Sciatic nerve (tissue), 2 donors: ENCODE measurements around the gene EHBP1. TPM values are rescaled to one million over a fixed set of nuclear protein-coding genes. Genes with fewer than 3 reads are reported as not detected.
"Not testable (repeated sequence)": the region's sequence is repeated elsewhere in the genome, so short reads cannot be mapped to it uniquely, and the experiment has no call there.

Experiments used
- ATAC-seq: fragments of 200-7000 bp; cut with Tn5 transposase; one replicate; pipeline ENCODE4 v1.9.1; 2020; ENCODE audit warnings: mild to moderate bottlenecking, moderate library complexity
- DNase-seq: peaks from one replicate; pipeline ENCODE4 v3.0.0-alpha.2; 2020; ENCODE audit warnings: low spot score
- intact Hi-C: fragments of 100-400 bp; cut with DNase I; formaldehyde crosslinking; loops from one replicate; pipeline ENCODE4 v1.14.2; 2022
- total RNA-seq: library from RNA; stranded (reverse); fragmentation: NEBNext Ultra II Directional; extraction: Animal tissue kit (Norgen Biotek cat#: 25700); gene quantifications from one replicate; pipeline ENCODE4 v1.2.1, GENCODE V29; 2021
- donor health status: DM: no; HTN: no; CAD: no.
- donor health status: DM: no; HTN: no; CAD: no.

The EHBP1 gene
- total RNA-seq, 1 donor from 2014 or later = 310 TPM

- no peak for ATAC-seq
- intact Hi-C loops = no loop called here
- no peak for DNase-seq
Observed at GRCh38 chr2:63064661-63065060, 359.1 kb downstream of the EHBP1 start.

DNA sequence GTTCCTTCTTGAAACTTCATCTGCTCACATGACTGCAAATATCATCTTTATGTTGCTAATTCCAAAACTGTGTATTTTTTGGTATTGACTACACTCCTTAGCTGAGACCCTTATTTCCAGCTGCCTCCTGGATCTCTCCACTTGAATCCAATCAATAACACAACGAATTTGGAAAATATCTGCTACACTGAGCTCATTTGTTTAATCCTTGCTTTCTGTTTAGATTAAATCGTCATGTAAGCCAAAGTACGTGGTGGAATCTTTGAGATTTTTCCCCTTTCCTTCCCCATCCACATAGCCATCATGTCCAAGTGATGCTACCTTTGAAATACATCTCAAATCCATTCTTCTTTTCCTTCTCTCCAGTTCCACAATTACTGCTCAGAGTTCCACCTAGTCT, 360.8 kb downstream of the EHBP1 start:
- DNase-seq (no peak), ATAC-seq (no peak)
- intact Hi-C loops = no loop called here

DNA sequence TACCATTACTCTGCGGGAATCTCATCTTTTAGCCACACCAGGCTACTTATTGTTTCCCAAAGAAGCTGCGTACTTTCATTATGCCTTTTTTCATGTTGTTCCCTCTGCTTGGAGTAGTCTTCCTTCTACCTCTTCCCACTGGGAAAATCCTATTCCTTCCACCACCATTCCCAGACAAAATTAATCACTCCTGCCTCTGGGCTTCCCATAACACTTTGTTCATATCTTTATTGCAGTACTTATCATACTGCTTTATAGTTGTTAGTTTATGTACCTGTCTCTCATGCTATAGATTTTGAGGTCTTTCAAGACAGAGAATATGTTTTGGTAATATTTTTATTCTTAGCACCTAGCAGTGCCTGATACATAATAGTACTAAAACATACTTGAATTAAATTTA, 361.3 kb downstream of the EHBP1 start:
- intact Hi-C loops = no loop called here
- no peak for DNase-seq
- ATAC-seq = no peak

DNA sequence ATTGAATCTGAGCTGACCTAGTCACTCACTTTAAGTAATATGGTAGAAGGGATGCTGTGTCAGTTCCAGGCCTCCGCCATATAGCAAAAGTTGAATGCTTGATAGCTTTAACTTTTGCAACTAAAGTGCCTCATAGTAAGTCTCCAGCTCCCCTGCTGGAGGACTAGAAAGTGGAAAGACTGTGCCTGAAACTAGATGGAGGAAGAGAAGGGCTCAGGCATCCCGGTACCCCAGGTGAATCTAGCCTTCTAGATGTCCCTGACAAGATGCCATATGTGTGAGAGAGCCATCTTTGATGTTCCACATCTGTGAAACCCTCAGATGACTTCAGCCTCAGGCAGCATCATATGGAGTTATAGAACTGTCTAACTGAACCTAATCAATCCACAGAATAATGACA, 366.2 kb downstream of the EHBP1 start:
- DNase-seq (no peak), ATAC-seq (no peak)
- intact Hi-C loops = no loop called here

GRCh38 chr2:63073994-63074393, 368.5 kb downstream of the EHBP1 start:
- DNase-seq (no peak), ATAC-seq (no peak)
- intact Hi-C loops = no loop called here

- intact Hi-C loops, ATAC-seq, DNase-seq: not testable (repeated sequence)
Observed at GRCh38 chr2:63074399-63074798, 368.9 kb downstream of the EHBP1 start.

DNA sequence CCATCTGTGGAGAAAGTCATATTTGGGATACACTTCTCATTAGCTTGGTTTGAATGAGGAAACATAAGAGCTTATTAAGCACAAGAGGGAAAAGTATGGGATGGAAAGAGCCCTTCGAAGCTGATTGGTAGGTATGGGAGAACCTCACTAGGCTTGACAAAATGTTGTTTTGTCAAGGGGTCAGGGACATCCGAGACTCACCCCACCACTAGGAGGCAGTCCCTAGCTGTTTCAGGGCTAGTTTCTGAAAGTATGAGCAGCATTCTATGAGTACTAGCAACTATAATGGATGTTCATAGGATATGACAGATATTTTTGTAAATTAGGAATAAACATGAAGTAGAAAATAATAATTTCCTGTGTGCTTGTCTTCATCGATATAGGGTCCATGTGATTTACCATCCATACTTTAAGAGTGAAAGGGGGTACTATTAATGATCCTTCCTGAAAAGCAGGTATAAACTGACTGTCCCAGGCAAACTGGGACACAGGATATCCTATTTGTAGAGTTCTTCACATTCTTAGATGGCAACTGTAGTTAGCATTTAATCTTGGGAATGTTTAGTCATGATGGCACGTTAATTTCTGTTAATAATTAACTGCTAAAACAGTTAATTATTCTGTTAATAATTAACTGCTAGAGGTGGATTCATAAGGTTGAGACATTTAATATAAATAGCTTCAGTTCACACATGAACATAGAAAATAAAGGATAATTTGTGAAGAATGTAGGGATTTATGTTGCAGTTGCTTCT, 373.5 kb downstream of the EHBP1 start:
- DNase-seq = no peak
- intact Hi-C loops = no loop called here
- no peak for ATAC-seq

DNA sequence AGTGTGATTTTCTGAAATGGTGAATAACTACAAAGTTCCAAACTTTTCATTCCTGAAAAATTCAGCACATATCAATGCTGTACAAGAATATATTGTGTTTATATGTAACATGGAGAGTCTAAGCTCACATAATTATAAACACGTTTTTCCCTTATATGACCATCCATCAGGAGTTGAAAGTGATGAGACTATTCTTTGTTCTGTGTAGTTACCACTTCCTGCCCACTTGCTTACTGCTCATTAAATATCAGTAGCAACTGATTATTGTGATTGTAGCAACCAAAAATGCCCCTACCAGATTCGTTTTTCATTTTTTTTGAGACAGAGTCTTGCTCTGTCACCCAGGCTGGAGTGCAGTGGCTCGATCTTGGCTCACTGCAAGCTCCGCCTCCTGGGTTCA, 375.9 kb downstream of the EHBP1 start:
- intact Hi-C loops = no loop called here
- DNase-seq (no peak), ATAC-seq (no peak)

DNA sequence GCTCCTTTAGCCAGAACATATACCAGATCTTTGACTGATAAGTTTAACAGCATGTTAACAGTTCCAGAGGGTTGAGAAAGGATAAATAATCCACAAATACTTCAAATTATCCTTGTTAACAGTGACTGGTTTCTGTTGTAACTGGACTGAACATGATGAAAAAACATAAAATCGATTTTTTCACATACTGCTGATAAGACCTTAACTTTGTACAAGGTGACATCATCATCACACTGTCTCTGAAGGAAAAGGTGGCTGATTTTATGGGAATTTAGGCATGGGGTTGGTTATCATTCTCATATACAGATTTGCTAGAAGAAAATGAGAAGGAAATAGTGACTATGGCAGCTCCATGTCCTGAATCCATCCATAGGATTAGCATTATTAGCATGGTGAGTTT, 381.2 kb downstream of the EHBP1 start:
- DNase-seq = no peak
- ATAC-seq = no peak
- intact Hi-C loops = no loop called here

DNA sequence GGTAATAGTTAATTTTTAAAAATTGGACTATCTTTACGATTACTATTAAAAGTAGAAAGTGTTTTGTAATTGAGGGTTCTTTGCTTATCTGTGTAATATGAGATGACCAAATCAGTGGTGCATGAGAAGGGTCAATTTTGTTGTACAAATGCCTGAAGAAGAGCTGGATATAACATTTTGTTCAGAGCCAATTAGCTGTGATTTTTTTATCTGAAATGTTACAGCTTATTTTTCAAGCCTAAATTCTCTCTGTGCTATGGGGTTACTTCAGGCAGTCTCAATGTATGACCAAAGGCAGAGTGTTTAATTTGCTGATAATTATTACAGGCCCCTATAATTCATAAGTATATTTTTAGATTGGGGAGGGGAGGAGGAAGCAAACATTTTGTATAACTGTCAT, 386.9 kb downstream of the EHBP1 start:
- ATAC-seq (no peak), DNase-seq (no peak)
- intact Hi-C loops = no loop called here

- no peak for DNase-seq
- no peak for ATAC-seq
- intact Hi-C loops = no loop called here
Observed at GRCh38 chr2:63092857-63093256, 387.3 kb downstream of the EHBP1 start.

DNA sequence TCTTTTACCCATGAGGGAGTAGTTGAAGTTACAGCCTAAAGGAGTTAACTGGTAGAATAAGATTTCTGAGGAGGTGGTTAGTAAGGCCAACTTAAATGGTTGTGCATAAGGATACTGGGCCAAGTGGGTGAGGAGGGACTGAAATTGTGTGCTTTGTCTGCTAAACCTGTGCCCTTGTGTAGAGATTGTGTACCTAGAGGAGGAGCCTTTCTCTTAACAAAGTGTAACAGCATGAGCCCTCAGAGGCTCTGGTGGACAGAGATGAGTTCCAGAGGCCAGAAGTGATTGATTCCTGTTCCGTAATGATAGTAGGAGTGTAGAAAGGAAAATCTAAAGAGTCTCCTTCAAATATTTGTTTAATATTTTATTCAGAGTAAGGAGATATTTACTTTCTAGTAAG, 388.0 kb downstream of the EHBP1 start:
- DNase-seq = no peak
- intact Hi-C loops = no loop called here
- no peak for ATAC-seq

Other genes with a start within 250 kb of the EHBP1 start
- gene TMEM17, start 199.5 kb upstream of the EHBP1 start, total RNA-seq = 4.9 TPM